Measurements from ENCODE around the gene DCBLD1.

The DCBLD1 gene

DNA sequence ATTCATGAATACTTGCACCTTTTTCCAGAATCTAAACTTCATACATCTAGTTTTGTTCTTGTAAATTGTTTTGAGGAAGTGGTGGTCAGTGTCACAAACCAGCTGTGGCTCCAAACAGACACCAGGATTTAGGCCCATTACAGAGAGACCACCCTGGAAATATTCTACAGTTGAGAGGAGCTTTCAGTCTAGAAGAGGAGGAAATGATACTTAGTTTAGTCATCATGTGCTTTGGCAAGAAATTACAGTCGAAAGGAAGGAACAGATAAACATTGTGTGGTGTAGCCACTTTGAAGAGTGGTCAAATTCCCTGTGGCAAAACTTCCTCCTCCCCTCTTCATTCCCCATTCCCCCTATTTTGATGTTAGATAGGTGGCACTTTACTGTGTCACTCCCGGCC lies 15.7 kb downstream of the DCBLD1 start:
- Histone ChIP-seq H3K36me3 (ENCODE audit: control insufficient read depth in 2 of 2, insufficient read depth in 1 of 2, low read length in 2 of 2) (no peaks in the 10 kb centered on the region), H3K27ac (ENCODE audit: extremely low read depth, low read depth, low read length) (no peak overlapping the region), H3K9me3 (ENCODE audit: control insufficient read depth, insufficient read depth, low read depth, low read length) (no peaks in the 10 kb centered on the region), H3K4me3 (ENCODE audit: low read depth, low read length) (no peak overlapping the region), H3K4me1 (ENCODE audit: control insufficient read depth, insufficient read depth, low read length) (peaks cover 4% of the 10 kb centered on the region; the same call in 1 of the 2 replicates)
- POLR2A ChIA-PET: no interaction called here
- CTCF ChIA-PET: interaction anchor here (0.5 to 1.1 kb wide), 3 partner anchors 26 to 333 kb away, joined by 3 to 4 read pairs (median 4); no protein-coding TSS in a partner anchor
- TF ChIP-seq ZNF211 (tag by site-specific recombination; IDR thresholded peaks at IDR 0.05; ENCODE audit: low read depth) (no peak), MZF1 (tag by site-specific recombination; IDR thresholded peaks at IDR 0.05; ENCODE audit: borderline replicate concordance) (0 out of 2 replicates have a peak, but pooled peaks have one; percentile 58)

DNA sequence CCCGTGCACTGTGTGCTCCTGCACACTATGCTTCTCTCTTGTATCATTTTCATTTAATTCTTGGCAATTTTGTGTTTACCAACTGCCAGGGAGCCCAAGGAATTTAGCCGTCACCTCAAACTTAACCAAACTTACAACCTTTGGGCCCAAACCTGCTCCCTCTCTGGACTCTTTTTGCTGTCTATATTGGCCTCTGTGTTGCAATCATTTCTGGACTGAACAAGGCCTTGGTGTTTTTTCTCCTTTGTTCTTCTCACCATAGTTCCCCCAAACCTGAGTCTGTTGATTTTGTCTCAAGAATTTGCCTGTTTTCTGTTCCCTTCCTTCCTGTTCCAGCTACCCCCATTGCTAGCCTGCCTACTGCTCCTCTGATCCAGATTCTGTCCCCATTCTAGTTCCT lies 19.2 kb downstream of the DCBLD1 start:
- ChIA-PET CTCF (no interaction called here), POLR2A (no interaction called here)
- TF ChIP-seq ZBTB20 (tag by site-specific recombination; IDR thresholded peaks at IDR 0.05): no peak
- TF ChIP-seq ZBTB17 (tag by site-specific recombination; IDR thresholded peaks at IDR 0.05): no peak
- TF ChIP-seq ZNF184 (tag by site-specific recombination; IDR thresholded peaks at IDR 0.05): no peak
- TF ChIP-seq OVOL3 (tag by site-specific recombination; IDR thresholded peaks at IDR 0.05): no peak
- TF ChIP-seq, protein P1, sequence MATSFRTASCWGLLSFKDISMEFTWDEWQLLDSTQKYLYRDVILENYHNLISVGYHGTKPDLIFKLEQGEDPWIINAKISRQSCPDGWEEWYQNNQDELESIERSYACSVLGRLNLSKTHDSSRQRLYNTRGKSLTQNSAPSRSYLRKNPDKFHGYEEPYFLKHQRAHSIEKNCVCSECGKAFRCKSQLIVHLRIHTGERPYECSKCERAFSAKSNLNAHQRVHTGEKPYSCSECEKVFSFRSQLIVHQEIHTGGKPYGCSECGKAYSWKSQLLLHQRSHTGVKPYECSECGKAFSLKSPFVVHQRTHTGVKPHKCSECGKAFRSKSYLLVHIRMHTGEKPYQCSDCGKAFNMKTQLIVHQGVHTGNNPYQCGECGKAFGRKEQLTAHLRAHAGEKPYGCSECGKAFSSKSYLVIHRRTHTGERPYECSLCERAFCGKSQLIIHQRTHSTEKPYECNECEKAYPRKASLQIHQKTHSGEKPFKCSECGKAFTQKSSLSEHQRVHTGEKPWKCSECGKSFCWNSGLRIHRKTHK (tag by site-specific recombination; IDR thresholded peaks at IDR 0.05): no peak
- no peak for TF ChIP-seq ZNF311 (tag by site-specific recombination; IDR thresholded peaks at IDR 0.05; ENCODE audit: borderline replicate concordance)
- TF ChIP-seq ZNF610 (tag by site-specific recombination; IDR thresholded peaks at IDR 0.05; ENCODE audit: borderline replicate concordance): no peak
- no peak for TF ChIP-seq ZNF23 (tag by site-specific recombination; IDR thresholded peaks at IDR 0.05; ENCODE audit: borderline replicate concordance)
- TF ChIP-seq ZSCAN23 (tag by site-specific recombination; IDR thresholded peaks at IDR 0.05): no peak
- TF ChIP-seq ZNF544 (tag by site-specific recombination; IDR thresholded peaks at IDR 0.05): no peak
- TF ChIP-seq ZNF423 (tag by site-specific recombination; IDR thresholded peaks at IDR 0.05): no peak
- TF ChIP-seq MZF1 (tag by site-specific recombination; IDR thresholded peaks at IDR 0.05; ENCODE audit: borderline replicate concordance): no peak
- TF ChIP-seq ZNF324 (tag by site-specific recombination; IDR thresholded peaks at IDR 0.05): no peak
- TF ChIP-seq ZNF747 (tag by site-specific recombination; IDR thresholded peaks at IDR 0.05): no peak
- no peak for TF ChIP-seq ZNF664 (tag by site-specific recombination; IDR thresholded peaks at IDR 0.05)
- TF ChIP-seq ZNF37A (tag by site-specific recombination; IDR thresholded peaks at IDR 0.05): no peak
- Histone ChIP-seq H3K9me3 (ENCODE audit: control insufficient read depth, insufficient read depth, low read depth, low read length) (no peaks in the 10 kb centered on the region), H3K27ac (ENCODE audit: extremely low read depth, low read depth, low read length) (no peak overlapping the region), H3K4me1 (ENCODE audit: control insufficient read depth, insufficient read depth, low read length) (no peaks in the 10 kb centered on the region), H3K36me3 (ENCODE audit: control insufficient read depth in 2 of 2, insufficient read depth in 1 of 2, low read length in 2 of 2) (peaks cover 0 to 30% of the 10 kb centered on the region in 2 experiments; a peak in 1 of 3 replicates), H3K4me3 (ENCODE audit: low read depth, low read length) (no peak overlapping the region)

DNA sequence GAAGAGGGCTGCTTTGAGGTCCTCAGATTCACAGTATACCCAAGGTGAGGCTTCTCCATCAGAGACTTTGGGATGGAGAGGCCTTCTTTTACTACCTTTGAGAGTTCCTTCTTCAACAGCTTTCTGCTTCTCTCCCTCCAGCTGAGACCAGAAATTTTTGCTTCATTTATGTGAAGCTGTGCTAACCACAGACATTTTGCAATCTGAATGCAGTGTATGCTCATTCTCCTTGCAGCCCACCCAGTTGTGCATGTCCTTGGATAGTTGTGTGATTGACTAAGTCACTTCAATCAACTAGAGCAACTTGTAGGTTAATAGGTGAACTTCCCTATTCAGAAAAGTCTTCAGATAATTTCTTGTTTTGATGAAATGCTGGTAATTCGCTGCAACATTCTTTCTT lies 20.1 kb downstream of the DCBLD1 start:
- Histone ChIP-seq H3K27ac (ENCODE audit: extremely low read depth, low read depth, low read length) (no peak overlapping the region), H3K9me3 (ENCODE audit: control insufficient read depth, insufficient read depth, low read depth, low read length) (no peaks in the 10 kb centered on the region), H3K4me3 (ENCODE audit: low read depth, low read length) (no peak overlapping the region), H3K4me1 (ENCODE audit: control insufficient read depth, insufficient read depth, low read length) (no peaks in the 10 kb centered on the region), H3K36me3 (ENCODE audit: control insufficient read depth in 2 of 2, insufficient read depth in 1 of 2, low read length in 2 of 2) (peaks cover 0 to 30% of the 10 kb centered on the region in 2 experiments; a peak in 1 of 3 replicates)
- ChIA-PET CTCF (no interaction called here), POLR2A (no interaction called here)
- TF ChIP-seq ZNF114 (tag by site-specific recombination; IDR thresholded peaks at IDR 0.05): no peak
- no peak for TF ChIP-seq ZNF433 (tag by site-specific recombination; IDR thresholded peaks at IDR 0.05; ENCODE audit: low read depth)
- TF ChIP-seq ZNF843 (tag by site-specific recombination; IDR thresholded peaks at IDR 0.05): no peak
- no peak for TF ChIP-seq IKZF3 (tag by site-specific recombination; IDR thresholded peaks at IDR 0.05)
- no peak for TF ChIP-seq ZNF174 (tag by site-specific recombination; IDR thresholded peaks at IDR 0.05)
- no peak for TF ChIP-seq ZNF274 (IDR thresholded peaks at IDR 0.05; ENCODE audit: low read length)
- no peak for TF ChIP-seq ZNF274 (tag by site-specific recombination; IDR thresholded peaks at IDR 0.05; ENCODE audit: borderline replicate concordance)
- TF ChIP-seq, protein P2, sequence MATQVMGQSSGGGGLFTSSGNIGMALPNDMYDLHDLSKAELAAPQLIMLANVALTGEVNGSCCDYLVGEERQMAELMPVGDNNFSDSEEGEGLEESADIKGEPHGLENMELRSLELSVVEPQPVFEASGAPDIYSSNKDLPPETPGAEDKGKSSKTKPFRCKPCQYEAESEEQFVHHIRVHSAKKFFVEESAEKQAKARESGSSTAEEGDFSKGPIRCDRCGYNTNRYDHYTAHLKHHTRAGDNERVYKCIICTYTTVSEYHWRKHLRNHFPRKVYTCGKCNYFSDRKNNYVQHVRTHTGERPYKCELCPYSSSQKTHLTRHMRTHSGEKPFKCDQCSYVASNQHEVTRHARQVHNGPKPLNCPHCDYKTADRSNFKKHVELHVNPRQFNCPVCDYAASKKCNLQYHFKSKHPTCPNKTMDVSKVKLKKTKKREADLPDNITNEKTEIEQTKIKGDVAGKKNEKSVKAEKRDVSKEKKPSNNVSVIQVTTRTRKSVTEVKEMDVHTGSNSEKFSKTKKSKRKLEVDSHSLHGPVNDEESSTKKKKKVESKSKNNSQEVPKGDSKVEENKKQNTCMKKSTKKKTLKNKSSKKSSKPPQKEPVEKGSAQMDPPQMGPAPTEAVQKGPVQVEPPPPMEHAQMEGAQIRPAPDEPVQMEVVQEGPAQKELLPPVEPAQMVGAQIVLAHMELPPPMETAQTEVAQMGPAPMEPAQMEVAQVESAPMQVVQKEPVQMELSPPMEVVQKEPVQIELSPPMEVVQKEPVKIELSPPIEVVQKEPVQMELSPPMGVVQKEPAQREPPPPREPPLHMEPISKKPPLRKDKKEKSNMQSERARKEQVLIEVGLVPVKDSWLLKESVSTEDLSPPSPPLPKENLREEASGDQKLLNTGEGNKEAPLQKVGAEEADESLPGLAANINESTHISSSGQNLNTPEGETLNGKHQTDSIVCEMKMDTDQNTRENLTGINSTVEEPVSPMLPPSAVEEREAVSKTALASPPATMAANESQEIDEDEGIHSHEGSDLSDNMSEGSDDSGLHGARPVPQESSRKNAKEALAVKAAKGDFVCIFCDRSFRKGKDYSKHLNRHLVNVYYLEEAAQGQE (tag by site-specific recombination; IDR thresholded peaks at IDR 0.05): no peak
- no peak for TF ChIP-seq ZNF473 (tag by site-specific recombination; IDR thresholded peaks at IDR 0.05)
